ENCODE data around the gene NDUFB6. TPM values are rescaled to one million over a fixed set of nuclear protein-coding genes. Genes with fewer than 3 reads are reported as not detected.

Gene NDUFB6
- total and polyA plus RNA-seq, 10 of the 15 experiments (the other 5 are each of a cell fraction or from before 2014, with no cell fraction given) = 26.3 to 269 (median 61.4) TPM

- TF ChIP-seq ZNF384 (IDR thresholded peaks at IDR 0.05; ENCODE audit: borderline replicate concordance, low read depth, low read length) (no peak), FOS (IDR thresholded peaks at IDR 0.05; ENCODE audit: borderline replicate concordance, extremely low read depth, insufficient read length) (no peak), MYB (IDR thresholded peaks at IDR 0.05; ENCODE audit: borderline replicate concordance, low read depth, low read length) (no peak), CEBPB (IDR thresholded peaks at IDR 0.05; ENCODE audit: borderline replicate concordance in 1 of 2, low read depth in 2 of 2, low read length in 2 of 2) (no peak), ELK1 (IDR thresholded peaks at IDR 0.05; ENCODE audit: low read depth, low read length) (no peak), NFIC (IDR thresholded peaks at IDR 0.05; ENCODE audit: low read depth, low read length) (peak; percentile 64; the same call in 1 of the 2 replicates), SRF (IDR thresholded peaks at IDR 0.05; ENCODE audit: low read depth in 2 of 2, low read length in 2 of 2) (no peak), POLR2AphosphoS5 (IDR thresholded peaks at IDR 0.05; ENCODE audit: low read length) (peak; percentile 71; the same call in 1 of the 2 replicates), CBX3 (IDR thresholded peaks at IDR 0.05; ENCODE audit: borderline replicate concordance, low read depth) (no peak), ESRRA (IDR thresholded peaks at IDR 0.05; ENCODE audit: low read length) (no peak), SP1 (IDR thresholded peaks at IDR 0.05; ENCODE audit: low read depth, low read length) (peak; percentile 44), ZNF622 (IDR thresholded peaks at IDR 0.05) (no peak), YY1 (IDR thresholded peaks at IDR 0.05; ENCODE audit: low read depth, low read length) (peak; percentile 100), BACH1 (IDR thresholded peaks at IDR 0.05; ENCODE audit: borderline replicate concordance) (peak; percentile 58; the same call in 1 of the 2 replicates), CBFB (IDR thresholded peaks at IDR 0.05; ENCODE audit: low read depth) (peak; percentile 75), KAT2A (conservative IDR thresholded peaks at IDR 0.05; ENCODE audit: control insufficient read depth, low read depth, low read length) (no peak), DPF2 (IDR thresholded peaks at IDR 0.05) (peak; percentile 56; the same call in 1 of the 2 replicates), ATF7 (IDR thresholded peaks at IDR 0.05; ENCODE audit: low read depth) (peak; percentile 37; the same call in 1 of the 2 replicates), FOXM1 (IDR thresholded peaks at IDR 0.05; ENCODE audit: low read depth, low read length) (peak; percentile 77), BCL11A (IDR thresholded peaks at IDR 0.05; ENCODE audit: low read depth, low read length) (no peak), SMC3 (IDR thresholded peaks at IDR 0.05; ENCODE audit: borderline replicate concordance, low read length) (no peak), E4F1 (IDR thresholded peaks at IDR 0.05; ENCODE audit: borderline replicate concordance, partially characterized antibody) (peak; percentile 25), MTA2 (IDR thresholded peaks at IDR 0.05; ENCODE audit: low read depth) (no peak)
Measured at GRCh38 chr9:32552172-32552872, 20.6 kb downstream of the NDUFB6 start, which contains the start of the genes SMIM27 and TOPORS (continued).

All from GM12878 (cell line).